SK-N-MC (cell line): Measurements from ENCODE around the gene FAM120A.

Source experiments
- EZH2 ChIP-seq: fragments of 200-600 bp; sonication (generic); IDR thresholded peaks from one replicate; pipeline ENCODE4 v1.6.1; 2017; ENCODE audit warnings: antibody characterized with exemption
- FOXP2 ChIP-seq: optimal IDR thresholded peaks from 2 replicates; pipeline ENCODE3; 2011; ENCODE audit warnings: mild to moderate bottlenecking, moderate library complexity; ENCODE audit not compliant: insufficient read depth; ENCODE audit errors: extremely low read length, control extremely low read depth
- POLR2AphosphoS5 ChIP-seq: IDR thresholded peaks from 2 replicates; pipeline ENCODE4 v1.6.1; 2012; ENCODE audit warnings: mild to moderate bottlenecking, low read depth, low read length, borderline replicate concordance

- no peak for TF ChIP-seq POLR2AphosphoS5
- TF ChIP-seq FOXP2: no peak
- TF ChIP-seq EZH2: no peak
These were observed 154.7 kb downstream of the FAM120A start for GRCh38 chr9:93606187-93606586.
